Adipocyte (in vitro differentiated cells): ENCODE measurements around the gene SESTD1.

Experiments used
- DNase-seq: peaks from one replicate; pipeline ENCODE4 v3.0.0-alpha.2; 2015; ENCODE audit warnings: low read depth
- H3K27me3 ChIP-seq: replicated peaks from 2 replicates; pipeline ENCODE4 v1.7.0; 2013; ENCODE audit warnings: mild to moderate bottlenecking, low read length, moderate library complexity; ENCODE audit not compliant: control insufficient read depth, insufficient read depth
- H3K36me3 ChIP-seq: 2 replicates; pipeline ENCODE4 v1.7.0; 2013; ENCODE audit warnings: low read length, mild to moderate bottlenecking, moderate library complexity; ENCODE audit not compliant: control insufficient read depth, insufficient read depth, severe bottlenecking
- H3K4me1 ChIP-seq: 2 replicates; pipeline ENCODE4 v1.7.0; 2013; ENCODE audit warnings: mild to moderate bottlenecking, low read length, moderate library complexity; ENCODE audit not compliant: control insufficient read depth, insufficient read depth
- H3K4me3 ChIP-seq: 2 replicates; pipeline ENCODE4 v1.7.0; 2013; ENCODE audit warnings: mild to moderate bottlenecking, low read length, moderate library complexity
- H3K9ac ChIP-seq: 2 replicates; pipeline ENCODE4 v1.7.0; 2013; ENCODE audit warnings: mild to moderate bottlenecking, low read length, moderate library complexity
- H3K9me3 ChIP-seq: 2 replicates; pipeline ENCODE4 v1.7.0; 2013; ENCODE audit warnings: mild to moderate bottlenecking, low read length, moderate library complexity; ENCODE audit not compliant: control insufficient read depth

Gene SESTD1

GRCh38 chr2:179290329-179290728, 25.7 kb upstream of the SESTD1 start:
- H3K4me1 ChIP-seq, result no peaks in the 10 kb centered on the region
- H3K4me3 ChIP-seq, result no peak overlapping the region

GRCh38 chr2:179285060-179285459, 20.4 kb upstream of the SESTD1 start:
- no peaks in the 10 kb centered on the region for H3K4me1 ChIP-seq
- no peaks in the 10 kb centered on the region for H3K9me3 ChIP-seq
- no peak for DNase-seq
- H3K4me3 ChIP-seq, result no peak overlapping the region
- no peaks in the 10 kb centered on the region for H3K27me3 ChIP-seq
- no peaks in the 10 kb centered on the region for H3K36me3 ChIP-seq
- H3K9ac ChIP-seq, result no peak overlapping the region

More at GRCh38 chr2:179290329-179290728, 25.7 kb upstream of the SESTD1 start:
- H3K9me3 ChIP-seq, result no peaks in the 10 kb centered on the region
- DNase-seq, result no peak
- no peaks in the 10 kb centered on the region for H3K27me3 ChIP-seq
- H3K36me3 ChIP-seq, result no peaks in the 10 kb centered on the region
- H3K9ac ChIP-seq, result no peak overlapping the region

GRCh38 chr2:179277429-179278196, 13.0 kb upstream of the SESTD1 start:
- Histone ChIP-seq H3K27me3 (no peaks in the 10 kb centered on the region), H3K4me1 (peaks cover 35% of the 10 kb centered on the region), H3K36me3 (no peaks in the 10 kb centered on the region), H3K9ac (no peak overlapping the region), H3K9me3 (no peaks in the 10 kb centered on the region), H3K4me3 (no peak overlapping the region)
- DNase-seq, result no peak

GRCh38 chr2:179275253-179276012, 10.8 kb upstream of the SESTD1 start:
- H3K9ac ChIP-seq, result peak overlapping the region; percentile 20

GRCh38 chr2:179274749-179275148, 10.1 kb upstream of the SESTD1 start:
- H3K9me3 ChIP-seq, result no peaks in the 10 kb centered on the region
- H3K27me3 ChIP-seq, result no peaks in the 10 kb centered on the region
- peaks cover 58% of the 10 kb centered on the region for H3K4me1 ChIP-seq
- no peaks in the 10 kb centered on the region for H3K36me3 ChIP-seq
- DNase-seq, result no peak
- H3K9ac ChIP-seq, result no peak overlapping the region
- no peak overlapping the region for H3K4me3 ChIP-seq

More at GRCh38 chr2:179275253-179276012, 10.8 kb upstream of the SESTD1 start:
- peaks cover 56% of the 10 kb centered on the region for H3K4me1 ChIP-seq
- no peaks in the 10 kb centered on the region for H3K36me3 ChIP-seq
- H3K9me3 ChIP-seq, result no peaks in the 10 kb centered on the region
- DNase-seq, result peak; percentile 53
- no peak overlapping the region for H3K4me3 ChIP-seq
- H3K27me3 ChIP-seq, result no peaks in the 10 kb centered on the region

GRCh38 chr2:179273461-179273962, 8.9 kb upstream of the SESTD1 start:
- Histone ChIP-seq H3K9me3 (no peaks in the 10 kb centered on the region), H3K4me1 (peaks cover 67% of the 10 kb centered on the region), H3K9ac (peak overlapping the region; percentile 83), H3K36me3 (no peaks in the 10 kb centered on the region), H3K27me3 (no peaks in the 10 kb centered on the region), H3K4me3 (peak overlapping the region; percentile 39)
- no peak for DNase-seq

- Histone ChIP-seq H3K27me3 (no peaks in the 10 kb centered on the region), H3K4me3 (peak overlapping the region; percentile 55), H3K9me3 (no peaks in the 10 kb centered on the region), H3K9ac (peak overlapping the region; percentile 83), H3K4me1 (peaks cover 75% of the 10 kb centered on the region), H3K36me3 (no peaks in the 10 kb centered on the region)
- peak; percentile 90 for DNase-seq
Observed at GRCh38 chr2:179272406-179273192, 8.0 kb upstream of the SESTD1 start.

GRCh38 chr2:179270689-179271088, 6.1 kb upstream of the SESTD1 start:
- no peaks in the 10 kb centered on the region for H3K36me3 ChIP-seq
- no peaks in the 10 kb centered on the region for H3K9me3 ChIP-seq
- no peak overlapping the region for H3K4me3 ChIP-seq
- H3K27me3 ChIP-seq, result no peaks in the 10 kb centered on the region
- peak overlapping the region; percentile 83 for H3K9ac ChIP-seq
- H3K4me1 ChIP-seq, result peaks cover 70% of the 10 kb centered on the region
- DNase-seq, result no peak

- H3K27me3 ChIP-seq, result no peaks in the 10 kb centered on the region
- H3K4me1 ChIP-seq, result peaks cover 56% of the 10 kb centered on the region
- H3K9me3 ChIP-seq, result no peaks in the 10 kb centered on the region
- H3K9ac ChIP-seq, result peak overlapping the region; percentile 17
- peak; percentile 67 for DNase-seq
- no peak overlapping the region for H3K4me3 ChIP-seq
- no peaks in the 10 kb centered on the region for H3K36me3 ChIP-seq
Observed at GRCh38 chr2:179268277-179268925, 3.8 kb upstream of the SESTD1 start.

- H3K9me3 ChIP-seq, result no peaks in the 10 kb centered on the region
- H3K27me3 ChIP-seq, result no peaks in the 10 kb centered on the region
- no peak for DNase-seq
- H3K9ac ChIP-seq, result no peak overlapping the region
- no peak overlapping the region for H3K4me3 ChIP-seq
- no peaks in the 10 kb centered on the region for H3K36me3 ChIP-seq
- peaks cover 54% of the 10 kb centered on the region for H3K4me1 ChIP-seq
Observed at GRCh38 chr2:179266271-179266670, 1.6 kb upstream of the SESTD1 start.
